HG02938 (cell line): ENCODE data around the gene RAMP3.
"Not testable (repeated sequence)": the region's sequence is repeated elsewhere in the genome, so short reads cannot be mapped to it uniquely, and the experiment has no call there.

Experiments used
- ATAC-seq: cut with Tn5 transposase; IDR thresholded peaks from one replicate; pipeline ENCODE4 v1.9.1; 2021; ENCODE audit warnings: mild to moderate bottlenecking, moderate library complexity; ENCODE audit not compliant: unreplicated experiment

Gene RAMP3, protein sequence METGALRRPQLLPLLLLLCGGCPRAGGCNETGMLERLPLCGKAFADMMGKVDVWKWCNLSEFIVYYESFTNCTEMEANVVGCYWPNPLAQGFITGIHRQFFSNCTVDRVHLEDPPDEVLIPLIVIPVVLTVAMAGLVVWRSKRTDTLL

DNA sequence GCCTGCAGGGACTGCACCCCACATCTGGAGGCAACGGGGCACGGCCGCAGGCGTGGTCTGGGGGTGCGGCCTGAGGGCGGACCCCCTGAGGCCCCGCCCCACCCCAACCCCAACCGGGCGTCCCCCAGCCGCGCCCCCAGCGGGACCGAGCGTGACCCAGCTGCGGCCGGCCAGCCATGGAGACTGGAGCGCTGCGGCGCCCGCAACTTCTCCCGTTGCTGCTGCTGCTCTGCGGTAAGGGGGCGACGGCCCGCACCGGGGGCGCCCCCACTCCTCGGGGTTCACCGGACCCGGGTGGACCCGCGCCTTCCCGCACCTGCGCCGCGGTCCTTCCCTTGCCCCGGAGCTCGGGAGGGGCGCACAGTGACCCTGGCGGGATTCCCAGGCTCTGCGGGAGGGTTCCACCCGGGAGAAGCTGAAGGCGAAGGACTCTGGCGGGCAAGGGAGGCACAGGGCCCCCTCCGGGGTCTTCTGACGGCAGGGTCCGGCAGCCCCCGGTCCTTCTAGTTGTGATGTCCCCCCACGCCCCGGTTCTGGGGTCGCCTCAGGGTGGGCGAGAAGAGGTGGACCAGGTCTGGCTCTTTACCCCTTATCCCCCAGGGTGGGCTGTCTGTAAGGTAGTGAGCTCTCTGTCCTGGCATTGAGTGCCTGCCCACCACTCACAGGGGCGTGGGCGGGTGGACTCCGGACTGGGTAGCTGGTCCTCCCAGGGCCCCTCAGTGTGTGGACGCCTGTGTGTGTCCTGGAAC, at the start of gene RAMP3:
Gene RAMP3 (plus strand): TSS at position 139 of the 749 bp plus-strand sequence. CDS start 38 bp downstream, at position 177.
- no peak for ATAC-seq

DNA sequence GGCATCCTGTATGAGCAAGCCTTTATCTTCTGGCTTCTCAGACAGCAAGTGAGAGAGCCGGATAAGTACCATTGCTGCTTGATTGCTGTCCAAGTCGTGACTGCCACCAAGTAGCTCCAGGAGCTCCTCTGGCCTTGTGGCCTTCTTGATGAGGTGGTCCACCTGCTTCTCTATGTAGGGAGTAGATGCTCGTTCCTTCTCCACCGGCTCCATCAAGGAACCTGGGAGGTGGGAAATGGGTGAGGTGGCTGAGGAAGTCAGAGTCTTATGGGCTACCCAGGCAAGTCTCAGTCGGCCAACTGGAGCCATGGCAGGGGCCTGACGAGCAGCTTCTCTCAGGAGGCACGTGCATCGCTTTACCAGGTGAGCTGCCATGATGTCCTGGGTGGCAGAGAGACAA, 48.7 kb upstream of the RAMP3 start:
- ATAC-seq: no peak

DNA sequence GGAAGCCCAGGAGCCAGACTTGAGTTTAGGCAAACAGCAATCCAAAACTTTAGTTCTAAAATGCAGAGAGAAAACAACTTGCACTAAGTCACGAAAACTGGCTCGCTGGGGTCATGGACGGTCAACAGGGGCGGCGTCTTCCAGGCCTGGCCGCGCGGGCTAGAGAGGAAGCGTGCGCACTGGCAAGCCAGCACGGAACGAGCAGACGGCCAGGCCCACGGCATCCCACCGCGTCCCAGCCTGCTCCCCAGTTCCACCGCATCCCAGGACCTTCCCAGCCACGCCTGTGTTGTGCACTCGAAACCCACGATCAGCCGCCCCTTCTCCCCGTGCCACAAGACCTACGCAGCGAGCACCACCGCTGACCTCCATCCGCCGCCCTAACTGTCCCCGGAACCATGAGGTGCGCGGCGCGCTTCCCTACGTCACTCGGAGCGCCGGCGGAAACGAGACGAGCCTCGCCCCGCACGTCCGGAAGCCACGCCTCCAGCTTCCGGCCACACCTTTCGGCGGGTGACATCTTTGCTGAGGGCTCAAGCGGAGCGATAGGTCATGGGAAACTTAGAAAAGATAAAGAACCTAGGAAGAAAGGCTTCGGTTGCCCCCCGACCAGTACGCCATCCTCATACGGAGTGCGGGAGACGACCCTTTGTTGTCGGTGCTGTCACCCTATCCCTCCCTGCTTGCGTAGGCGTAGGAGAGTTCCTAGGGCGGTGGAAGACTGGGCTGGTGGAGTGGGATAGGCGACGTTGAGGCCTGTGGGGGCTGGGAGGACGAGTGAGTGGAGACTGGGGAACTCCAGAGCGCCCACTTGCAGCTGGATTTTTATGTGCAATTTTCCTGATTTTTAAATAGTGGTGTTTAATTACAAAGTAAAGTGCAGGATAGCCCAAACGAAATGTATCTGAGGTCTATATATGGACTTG, 46.0 kb upstream of the RAMP3 start, which contains the start of gene TBRG4:
Gene TBRG4 (minus strand): TSS at position 400 of the 926 bp plus-strand sequence. CDS start 2,460 bp downstream, outside the sequence.
- peak; percentile 87 for ATAC-seq

DNA sequence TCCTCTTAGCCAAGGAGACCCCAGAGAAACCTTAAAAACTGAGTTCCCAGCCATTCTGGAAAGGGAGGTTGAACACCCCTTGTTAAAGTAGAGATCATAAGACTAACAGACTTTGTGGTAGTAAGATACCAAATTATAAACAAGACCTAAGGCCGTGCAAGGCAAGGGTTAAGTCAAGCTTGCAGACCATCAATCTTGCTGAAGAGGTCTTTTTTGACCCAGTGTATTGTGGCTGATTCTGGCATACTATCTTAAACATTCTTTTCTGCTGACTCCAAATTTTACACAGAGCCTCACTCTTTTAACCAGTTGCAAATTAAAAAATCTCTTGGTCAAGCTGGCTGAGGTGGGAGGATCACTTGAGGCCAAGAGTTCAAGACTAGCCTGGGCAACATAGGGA, 44.9 kb upstream of the RAMP3 start:
- ATAC-seq: no peak

- ATAC-seq: not testable (repeated sequence)
Measured at GRCh38 chr7:45114257-45114656, 43.3 kb upstream of the RAMP3 start.

DNA sequence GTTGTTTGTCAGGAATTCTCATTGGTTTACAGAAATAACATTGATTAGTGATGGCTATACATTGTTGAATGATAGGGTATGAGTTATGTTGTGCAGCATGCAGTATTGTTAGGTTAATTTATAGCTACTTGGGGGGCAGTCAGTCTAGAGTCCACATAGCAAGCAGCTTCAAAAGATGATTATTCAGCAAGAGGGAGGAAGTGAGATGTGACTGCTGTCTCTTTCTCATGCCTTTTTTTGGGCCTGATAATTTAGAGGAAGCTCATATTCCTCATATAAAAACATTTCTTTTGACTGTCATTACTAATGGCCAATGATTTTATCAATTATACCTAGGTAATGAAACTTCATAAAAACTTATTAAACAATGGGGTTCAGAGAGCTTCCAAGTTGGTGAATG, 42.7 kb upstream of the RAMP3 start:
- no peak for ATAC-seq

DNA sequence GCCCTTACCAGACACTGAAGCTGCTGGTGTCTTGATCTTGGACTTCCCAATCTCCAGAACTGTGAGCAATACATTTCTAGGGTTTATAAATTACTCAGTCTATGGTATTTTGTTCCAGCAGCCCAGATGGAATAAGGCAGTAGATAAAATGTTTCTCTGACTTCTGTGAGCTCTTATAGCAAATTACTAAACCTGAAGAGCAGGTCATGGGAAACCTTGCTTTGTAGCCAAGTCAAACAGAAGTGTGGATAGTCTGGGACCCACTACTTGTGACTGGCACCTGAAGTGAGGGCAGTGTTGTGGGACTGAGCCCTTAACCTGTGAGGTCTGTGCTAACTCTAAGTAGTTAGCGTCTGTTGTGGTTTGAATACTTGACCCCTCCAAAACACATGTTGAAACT, 41.5 kb upstream of the RAMP3 start:
- ATAC-seq: no peak

DNA sequence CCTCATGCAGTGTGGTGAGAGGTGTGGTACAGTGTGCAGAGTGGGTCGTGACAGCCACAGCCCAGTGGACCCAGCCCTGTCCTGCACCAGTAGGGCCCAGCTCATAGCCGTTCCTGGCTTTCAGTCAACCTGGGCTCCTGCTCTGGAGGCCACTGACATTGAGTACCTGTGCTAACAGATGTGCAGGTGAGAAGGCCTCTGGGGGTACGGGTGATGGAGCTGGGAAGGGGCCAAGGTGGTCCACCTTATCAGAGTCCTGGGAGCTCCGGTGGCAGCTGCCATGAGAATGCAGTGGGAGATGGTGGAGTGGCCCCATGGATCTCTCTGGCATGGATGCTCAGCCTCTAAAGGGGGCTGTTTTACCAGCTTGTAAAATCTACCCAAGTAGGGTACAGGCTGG, 40.0 kb upstream of the RAMP3 start:
- no peak for ATAC-seq

DNA sequence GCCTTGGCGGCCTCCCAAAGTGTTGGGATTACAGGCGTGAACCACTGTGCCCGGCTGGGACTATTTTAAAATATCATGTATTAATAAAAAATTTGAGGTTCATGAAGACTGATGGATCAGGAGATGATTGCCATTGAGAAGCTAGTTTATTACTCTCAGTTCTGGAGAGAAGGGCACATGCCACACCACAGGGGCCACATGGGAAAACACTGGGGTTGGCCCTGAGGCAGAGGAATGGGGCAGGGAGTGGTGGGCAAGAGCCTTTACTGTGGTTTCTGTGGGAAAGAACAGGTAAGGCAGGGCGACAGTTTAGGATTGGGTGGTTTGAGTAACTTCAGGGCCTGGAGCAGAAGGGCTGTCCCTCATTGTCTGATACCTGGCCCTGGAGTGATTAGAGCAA, 39.3 kb upstream of the RAMP3 start:
- no peak for ATAC-seq

DNA sequence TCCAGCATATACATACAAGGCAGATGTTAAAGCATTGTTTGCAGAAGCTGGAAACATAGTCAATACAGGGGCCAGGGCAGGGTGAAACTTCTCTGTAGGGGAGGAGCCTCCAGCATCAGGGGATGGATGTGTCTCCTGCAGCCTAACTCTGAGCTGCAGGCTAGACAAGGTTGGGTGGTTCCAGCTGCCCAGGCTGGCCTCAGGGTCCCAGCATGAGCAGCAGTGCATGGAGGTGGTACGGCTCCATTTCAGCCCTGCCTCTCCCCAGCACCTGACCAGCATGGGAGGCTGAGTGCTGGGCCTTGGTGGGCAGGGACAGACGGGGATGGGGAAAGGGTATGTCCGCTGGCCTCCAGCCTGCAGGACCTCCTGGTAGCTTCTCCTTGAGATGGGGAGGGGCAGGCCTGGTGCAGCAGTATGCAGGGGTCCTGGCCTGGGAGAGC, 38.7 kb upstream of the RAMP3 start:
- ATAC-seq: no peak

DNA sequence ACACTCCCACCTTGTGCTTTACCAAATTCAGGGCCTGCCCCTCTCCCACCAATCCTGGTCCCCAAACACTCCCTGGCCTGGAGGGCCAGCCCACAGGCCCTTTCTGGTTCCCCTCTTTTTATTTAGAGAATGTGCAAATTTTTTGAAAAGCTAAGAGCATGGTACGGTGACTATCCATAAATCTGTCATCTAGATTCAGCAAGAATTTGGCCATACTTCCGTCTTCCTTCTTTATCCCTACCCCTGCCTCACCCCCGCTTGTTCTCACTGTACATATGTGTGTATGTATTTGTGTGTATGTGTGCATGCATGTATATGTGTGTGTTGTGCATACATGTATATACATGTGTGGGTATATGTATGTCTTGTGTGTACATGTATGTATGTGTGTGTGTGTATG, 38.0 kb upstream of the RAMP3 start:
- no peak for ATAC-seq

DNA sequence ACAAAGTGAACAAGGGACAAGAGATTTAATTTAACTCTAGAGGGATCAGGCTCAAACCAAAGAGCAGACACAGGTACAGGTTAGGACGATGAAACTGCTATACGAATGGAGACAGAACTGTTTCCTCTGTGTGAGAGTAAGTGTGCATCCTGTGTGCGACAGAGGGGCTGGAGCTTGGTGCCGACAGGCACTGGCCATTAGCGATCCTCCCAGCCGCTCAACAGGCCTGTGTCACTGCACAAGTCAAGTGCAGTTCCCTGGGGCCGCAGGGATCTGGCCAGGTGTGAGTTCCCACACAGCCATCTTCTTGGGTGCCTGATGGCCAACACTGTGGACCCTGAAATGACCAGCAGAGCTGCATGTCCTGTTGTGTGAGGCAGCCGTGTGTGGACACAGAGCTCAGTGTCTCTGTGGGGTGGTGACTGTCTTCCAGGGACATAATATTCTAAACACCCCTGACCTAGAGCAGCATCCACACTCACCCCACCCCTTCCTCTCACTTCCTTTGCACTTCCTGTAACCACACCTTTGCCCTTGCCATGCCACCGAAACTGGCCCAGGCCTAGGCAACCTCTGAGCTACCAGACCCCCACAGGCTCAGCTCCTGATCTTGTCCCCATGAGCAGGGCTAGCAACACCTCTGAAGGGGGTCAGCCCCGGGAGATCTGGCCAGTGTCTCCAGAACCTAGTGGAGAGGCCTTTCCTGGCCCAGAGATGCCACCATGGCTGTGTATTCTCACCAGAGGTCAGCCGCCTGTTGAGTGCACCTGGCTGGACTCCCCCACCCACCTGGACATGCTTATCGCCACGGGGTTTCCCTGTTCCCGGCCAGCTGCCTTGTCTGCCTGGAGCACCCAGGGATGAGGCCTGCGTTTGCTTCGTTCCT, 34.4 kb upstream of the RAMP3 start:
- ATAC-seq: no peak

- ATAC-seq: no peak
Measured at GRCh38 chr7:45123913-45124710, 33.5 kb upstream of the RAMP3 start.

DNA sequence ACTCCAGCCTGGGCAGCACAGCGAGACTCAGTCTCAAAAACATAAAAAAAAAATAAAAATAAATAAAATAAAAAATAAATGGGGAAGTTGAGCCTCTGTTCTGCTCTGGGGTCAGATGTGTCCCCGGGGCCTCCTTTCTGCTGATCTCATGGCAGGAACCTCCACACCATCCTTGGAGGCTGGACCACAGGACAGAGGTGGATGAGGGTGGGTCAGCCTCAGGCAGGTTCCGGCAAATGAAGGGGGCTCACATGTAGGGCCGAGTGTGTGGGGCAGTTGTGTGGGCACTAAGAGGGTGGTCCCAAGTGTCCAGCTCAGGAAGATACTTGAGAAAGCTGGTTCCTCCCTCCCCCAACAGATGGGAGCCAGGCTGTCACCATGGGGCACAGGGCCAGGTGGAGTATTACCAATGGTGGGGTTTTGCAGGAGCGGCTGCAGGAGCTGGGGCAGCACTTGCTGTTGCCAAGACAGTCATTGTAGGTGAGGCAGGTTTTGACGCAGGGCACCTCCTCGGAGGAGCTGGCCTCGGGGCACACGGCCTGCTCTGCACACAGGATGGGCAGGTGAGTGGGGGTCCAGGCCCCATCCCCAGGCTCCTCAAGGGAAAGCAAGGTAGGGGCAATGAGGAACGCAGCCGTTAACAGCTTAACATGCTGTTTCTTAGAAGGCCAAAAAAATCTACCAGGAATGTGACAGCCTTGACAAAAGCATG, 32.2 kb upstream of the RAMP3 start:
- ATAC-seq: no peak

DNA sequence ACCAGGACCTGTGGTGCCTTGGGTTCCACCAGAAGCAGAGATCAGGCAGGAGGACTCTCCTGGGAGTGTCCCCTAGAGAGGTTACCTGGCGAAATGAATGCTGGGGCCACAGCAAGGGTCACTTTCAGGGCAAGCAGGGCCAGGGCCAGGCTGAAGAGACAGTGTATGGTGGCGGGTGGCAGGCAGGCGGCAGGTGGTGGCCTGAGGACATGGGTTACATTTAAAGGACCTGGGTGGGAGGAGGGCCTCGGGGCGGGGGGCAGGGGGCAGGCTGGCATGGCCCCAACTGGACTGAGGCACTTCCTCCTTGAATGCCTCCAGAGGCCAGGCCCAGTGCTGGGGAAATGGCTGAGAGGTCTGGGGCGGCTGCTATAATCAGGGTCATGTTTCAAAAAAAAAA, 31.4 kb upstream of the RAMP3 start:
- ATAC-seq: no peak

DNA sequence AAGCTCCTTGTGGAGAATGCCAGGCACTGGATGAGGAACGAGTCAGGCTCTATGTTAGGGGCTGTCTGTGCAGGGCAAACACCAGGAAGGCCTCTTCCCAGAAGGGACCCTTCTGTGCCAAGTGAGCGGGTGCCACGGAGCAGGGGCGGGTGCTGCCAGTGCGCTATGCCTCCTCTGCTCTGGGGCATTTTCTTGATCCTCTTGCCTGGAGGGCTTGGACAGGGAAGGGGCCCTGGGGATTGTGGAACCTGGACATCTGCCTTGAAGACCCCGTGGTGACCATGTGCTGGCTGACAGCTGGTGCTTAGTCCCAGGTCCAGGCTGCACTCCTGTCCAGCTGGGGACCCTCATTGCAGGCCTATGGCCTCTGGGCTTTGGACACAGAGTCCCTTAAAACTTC, 30.7 kb upstream of the RAMP3 start:
- ATAC-seq: no peak

DNA sequence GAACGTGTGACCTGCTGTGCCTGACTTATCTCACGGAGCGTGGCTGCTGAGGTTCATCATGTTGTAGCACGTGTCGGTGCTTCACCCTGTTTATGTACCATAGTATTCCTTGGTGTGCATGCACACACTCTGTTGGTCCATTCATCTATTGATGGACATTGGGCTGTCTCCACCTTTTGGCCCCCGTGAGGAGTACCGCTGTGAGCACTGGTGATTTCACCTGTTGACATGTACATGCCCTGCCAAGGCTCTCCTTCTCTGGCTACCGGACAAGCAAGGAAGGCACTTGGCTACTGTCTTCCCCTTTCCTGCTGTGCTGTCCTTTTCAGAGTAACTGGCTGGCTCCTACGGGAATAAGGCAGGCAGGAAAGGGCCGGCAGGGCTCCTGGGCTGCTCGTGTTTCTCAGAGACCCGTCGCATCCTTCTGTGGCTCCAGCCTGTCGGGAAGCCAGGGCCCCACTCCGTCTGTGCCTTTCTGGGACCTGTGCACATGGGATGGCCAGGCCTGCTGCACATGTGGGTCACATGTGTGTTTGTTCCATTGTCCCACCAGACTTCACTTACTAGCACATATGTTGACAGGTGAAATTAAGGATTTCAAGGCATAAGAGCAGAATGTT, 28.3 kb upstream of the RAMP3 start:
- no peak for ATAC-seq

GRCh38 chr7:45129906-45130305, 27.7 kb upstream of the RAMP3 start:
- no peak for ATAC-seq

DNA sequence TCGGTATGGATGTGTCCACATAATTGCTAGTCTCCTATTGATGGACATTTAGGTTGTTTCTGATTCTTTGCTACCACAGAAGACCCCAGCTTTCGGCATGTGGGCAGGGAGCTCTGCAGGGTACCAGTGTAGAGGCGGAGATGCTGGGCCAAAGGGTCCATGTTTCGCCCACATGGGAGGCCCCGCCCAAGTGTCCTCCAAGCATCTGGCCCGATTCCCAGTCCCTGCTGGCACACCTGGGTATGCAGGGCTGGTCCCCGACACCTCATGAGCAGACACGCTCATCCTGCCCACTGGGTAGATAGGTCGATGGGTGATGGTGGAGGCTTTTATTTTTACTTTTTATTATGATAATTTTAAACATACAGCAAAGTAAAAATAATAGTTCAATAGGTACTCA, 26.7 kb upstream of the RAMP3 start:
- ATAC-seq: no peak
